GM12891 (cell line): Measurements from ENCODE around the gene PEAK1.

ENCODE experiments used
- DNase-seq: peaks from one replicate; pipeline ENCODE4 v3.0.0; 2011; ENCODE audit warnings: low spot score; ENCODE audit not compliant: insufficient read length
- FAIRE-seq: peaks from 2 replicates; lab custom pipeline; 2011; peaks lifted over from hg19 to GRCh38; lab: Jason Lieb, UNC
- PAX5 ChIP-seq: IDR thresholded peaks from 2 replicates; pipeline ENCODE4 v1.6.1; 2011; ENCODE audit warnings: low read length, moderate library complexity, mild to moderate bottlenecking; ENCODE audit not compliant: insufficient read depth, severe bottlenecking
- POLR2A ChIP-seq: IDR thresholded peaks from 2 replicates; pipeline ENCODE4 v1.6.1; 2011; ENCODE audit warnings: low read depth, low read length, control low read depth
- POLR2AphosphoS5 ChIP-seq: IDR thresholded peaks from 2 replicates; pipeline ENCODE4 v1.6.1; 2011; ENCODE audit warnings: low read depth, low read length, control low read depth
- POU2F2 ChIP-seq: IDR thresholded peaks from 2 replicates; pipeline ENCODE4 v1.6.1; 2011; ENCODE audit warnings: low read depth, mild to moderate bottlenecking, control low read depth, low read length, moderate library complexity
- SPI1 ChIP-seq: IDR thresholded peaks from 2 replicates; pipeline ENCODE4 v1.6.1; 2011; ENCODE audit warnings: low read depth, low read length, control low read depth
- TAF1 ChIP-seq: IDR thresholded peaks from 2 replicates; pipeline ENCODE4 v1.6.1; 2011; ENCODE audit warnings: low read depth, low read length, control low read depth

PEAK1 gene

GRCh38 chr15:77456746-77457145 lies 36.8 kb upstream of the PEAK1 start:
- DNase-seq: no peak
- TF ChIP-seq POLR2AphosphoS5 (no peak), PAX5 (no peak), SPI1 (no peak), POU2F2 (no peak), POLR2A (no peak), TAF1 (no peak)
- FAIRE-seq: no peak

GRCh38 chr15:77455696-77456321 lies 35.9 kb upstream of the PEAK1 start:
- DNase-seq (no peak), FAIRE-seq (no peak)
- TF ChIP-seq SPI1 (no peak), POLR2A (no peak), POLR2AphosphoS5 (no peak), PAX5 (no peak), POU2F2 (no peak), TAF1 (no peak)

GRCh38 chr15:77454951-77455350 lies 35.0 kb upstream of the PEAK1 start:
- no peak for DNase-seq
- TF ChIP-seq POLR2A (no peak), POLR2AphosphoS5 (no peak), SPI1 (no peak), PAX5 (no peak), TAF1 (no peak), POU2F2 (no peak)
- no peak for FAIRE-seq

- TF ChIP-seq POLR2AphosphoS5 (no peak), POLR2A (no peak), PAX5 (no peak), POU2F2 (no peak), SPI1 (no peak), TAF1 (no peak)
- DNase-seq (no peak), FAIRE-seq (no peak)
Observed at GRCh38 chr15:77454265-77454664, 34.4 kb upstream of the PEAK1 start.

- TF ChIP-seq TAF1 (no peak), POLR2A (no peak), POLR2AphosphoS5 (no peak), PAX5 (no peak), SPI1 (peak; percentile 41)
- DNase-seq (no peak), FAIRE-seq (peak; percentile 38)
Observed at GRCh38 chr15:77446840-77447390, 27.0 kb upstream of the PEAK1 start.

- no peak for DNase-seq
- peak; percentile 41 for FAIRE-seq
- TF ChIP-seq TAF1: no peak
Observed at GRCh38 chr15:77440378-77440999, 20.6 kb upstream of the PEAK1 start.

GRCh38 chr15:77437264-77437663 lies 17.4 kb upstream of the PEAK1 start:
- no peak for TF ChIP-seq POLR2AphosphoS5
- no peak for TF ChIP-seq PAX5
- no peak for TF ChIP-seq TAF1
- no peak for TF ChIP-seq SPI1
- TF ChIP-seq POU2F2: no peak
- TF ChIP-seq POLR2A: no peak
- FAIRE-seq: no peak
- DNase-seq: no peak

- FAIRE-seq: peak; percentile 69
- no peak for DNase-seq
- peak; percentile 89 for TF ChIP-seq SPI1
- no peak for TF ChIP-seq PAX5
Observed at GRCh38 chr15:77436822-77437221, 16.9 kb upstream of the PEAK1 start.

- no peak for TF ChIP-seq POLR2AphosphoS5
- no peak for TF ChIP-seq PAX5
- no peak for TF ChIP-seq POLR2A
- TF ChIP-seq TAF1: no peak
- no peak for TF ChIP-seq POU2F2
- TF ChIP-seq SPI1: no peak
- FAIRE-seq: no peak
- DNase-seq: no peak
Observed at GRCh38 chr15:77430652-77431051, 10.7 kb upstream of the PEAK1 start.

GRCh38 chr15:77430213-77430612 lies 10.3 kb upstream of the PEAK1 start:
- DNase-seq: no peak
- no peak for FAIRE-seq
- TF ChIP-seq POU2F2: no peak
- no peak for TF ChIP-seq PAX5
- no peak for TF ChIP-seq POLR2AphosphoS5
- no peak for TF ChIP-seq TAF1
- TF ChIP-seq SPI1: no peak
- no peak for TF ChIP-seq POLR2A
